Heart left ventricle (tissue), 16 donors: ENCODE measurements around the gene COQ6. TPM values are rescaled to one million over a fixed set of nuclear protein-coding genes. Genes with fewer than 3 reads are reported as not detected.

Source experiments
- ATAC-seq, 4 donors: fragments of 200-7000 bp; cut with Tn5 transposase; one replicate each; pipeline ENCODE4 v1.9.1; 2020 to 2022; ENCODE audit warnings: moderate library complexity in 4 of 4, mild to moderate bottlenecking in 3 of 4, moderate number of reproducible peaks in 1 of 4
- DNase-seq, 5 donors: peaks; one replicate each; pipeline ENCODE4 v3.0.0-alpha.2; 2020
- H3K27ac ChIP-seq, 12 donors: fragments of 200-600 bp; sonication (generic) in 4 of 12; one replicate each; pipeline versions ENCODE4 v1.5.0 to v1.8.0; 2016 to 2022; ENCODE audit warnings: mild to moderate bottlenecking in 2 of 12
- H3K27me3 ChIP-seq, 9 donors: fragments of 200-600 bp; sonication (generic) in 2 of 9; one replicate each; pipeline versions ENCODE4 v1.5.1 to v1.8.0; 2016 to 2022; ENCODE audit warnings: mild to moderate bottlenecking in 3 of 9
- H3K36me3 ChIP-seq, 9 donors: fragments of 200-600 bp; sonication (generic) in 2 of 9; one replicate each; pipeline versions ENCODE4 v1.5.0 to v1.8.0; 2018 to 2022; ENCODE audit warnings: mild to moderate bottlenecking in 2 of 9
- H3K4me1 ChIP-seq, 12 donors: fragments of 200-600 bp; sonication (generic) in 4 of 12; one replicate each; pipeline versions ENCODE4 v1.5.0 to v1.8.0; 2016 to 2022; ENCODE audit warnings: mild to moderate bottlenecking in 3 of 12
- H3K4me3 ChIP-seq, 12 donors: fragments of 200-600 bp; sonication (generic) in 4 of 12; one replicate each; pipeline versions ENCODE4 v1.5.0 to v1.8.0; 2017 to 2022; ENCODE audit warnings: mild to moderate bottlenecking in 9 of 12, moderate library complexity in 4 of 12
- H3K9me3 ChIP-seq, 12 donors: fragments of 200-600 bp; sonication (generic) in 4 of 12; one replicate each; pipeline versions ENCODE4 v1.5.0 to v1.8.0; 2016 to 2022; ENCODE audit warnings: mild to moderate bottlenecking in 1 of 12
- CTCF ChIP-seq, 12 donors: fragments of 200-600 bp; sonication (generic) in 4 of 12; IDR thresholded peaks; one replicate each; pipeline versions ENCODE4 v1.5.0 to v1.8.0; 2018 to 2022; ENCODE audit warnings: antibody characterized with exemption in 12 of 12, mild to moderate bottlenecking in 5 of 12
- POLR2A ChIP-seq, 2 donors: fragments of 450-650 bp; IDR thresholded peaks; one replicate each; pipeline ENCODE4 v1.6.1; 2017; ENCODE audit warnings: antibody characterized with exemption in 2 of 2, mild to moderate bottlenecking in 2 of 2, moderate library complexity in 2 of 2
- WGBS, 4 donors: extraction: QIAGEN DNeasy Blood & Tissue Kit in 2 of 4; methylation state at CpG; one replicate each; pipeline versions ENCODE4 v1.1.5 to v1.1.7; 2013 to 2018; 5-methylcytosine and 5-hydroxymethylcytosine counted together
- intact Hi-C, 10 donors: fragments of 100-400 bp; cut with DNase I; formaldehyde crosslinking; loops; one replicate each; pipeline versions ENCODE4 v1.11.1 to v1.14.2; 2022
- polyA plus RNA-seq, 2 donors: library from polyadenylated mRNA; stranded (reverse); fragments of 200-250 nt; gene quantifications; one replicate each; pipeline ENCODE4 v1.2.3, GENCODE V29; 2013
- total RNA-seq, 9 donors: library from RNA; depleted of rRNA in 2 of 9; stranded (reverse); fragments of >200 nt in 2 of 9; fragmentation: NEBNext Ultra II Directional in 3 of 9; extraction: Animal tissue kit (Norgen Biotek cat#: 25700) in 3 of 9; gene quantifications; one replicate each; pipeline versions ENCODE4 v1.1.0 to v1.2.4, GENCODE V29; 2016 to 2023
- donor health status: ischemic (EF 13 %, LVEDD 7.1; RV severe dilation, severe dysfunction).
- donor health status: healthy with polysubstance abuse.
- donor health status: DM: no; HTN: yes; CAD: no.
- donor health status: DM: no; HTN: no; CAD: no.
- donor health status: ischemic (EF 25% LVEDD 6.9; RV normal size, moderate dysfunction).
- donor health status: ischemic (EF 25% LVEDD 5.7; RV mildly dilated, moderate dysfunction).
- donor health status: healthy.
- donor health status: DM: yes; HTN: yes; CAD: no.
- donor health status: ischemic (EF 35%, LVEDD 5.7; RV mildly dilated, moderate dysfunction).
- donor health status: nonischemic (EF 11% LVEDD 7.7; RV severe dilation, severe dysfunction).
- donor health status: DM: yes; HTN: yes; CAD: no.
- donor health status: PGD.
- donor health status: ischemic (EF 29% LVEDD 5.4; RV normal size, mild dysfunction).
- donor health status: nonischemic (EF 23%, LVEDD 6.1; RV moderate dilation, normal function).

The COQ6 gene
- total and polyA plus RNA-seq, 11 donors: 30.4 to 115 (median 41.1) TPM

GRCh38 chr14:73958591-73958990 is 8.5 kb downstream of the COQ6 start:
- H3K4me3 ChIP-seq: no peak overlapping the region
- no peak for ATAC-seq
- H3K36me3 ChIP-seq: peaks cover 0 to 100% (median 98%) of the 10 kb centered on the region in 9 donors
- no peak for TF ChIP-seq POLR2A (IDR thresholded peaks at IDR 0.05)
- TF ChIP-seq CTCF (IDR thresholded peaks at IDR 0.05): no peak
- no peak for DNase-seq
- no peaks in the 10 kb centered on the region for H3K27me3 ChIP-seq
- no peaks in the 10 kb centered on the region for H3K9me3 ChIP-seq
- intact Hi-C loops: loop anchor here in 2 of 10 donors (10.0 kb wide), 1 partner anchor 56 kb away; the partner anchor contains the start of genes BBOF1 (in 2 of the 2) and ENTPD5 (in 2 of the 2)
- no peak overlapping the region for H3K27ac ChIP-seq
- no peaks in the 10 kb centered on the region for H3K4me1 ChIP-seq

- H3K27ac ChIP-seq: no peak overlapping the region
- H3K36me3 ChIP-seq: peaks cover 0 to 96% (median 89%) of the 10 kb centered on the region in 9 donors
- H3K27me3 ChIP-seq: no peaks in the 10 kb centered on the region
- H3K9me3 ChIP-seq: no peaks in the 10 kb centered on the region
- TF ChIP-seq POLR2A (IDR thresholded peaks at IDR 0.05) (no peak), CTCF (IDR thresholded peaks at IDR 0.05) (no peak)
- ATAC-seq: no peak
- intact Hi-C loops: no loop called here
- H3K4me1 ChIP-seq: no peaks in the 10 kb centered on the region
- DNase-seq: no peak
- WGBS, 4 donors: 90 to 95% (median 92%) methylated on average over 12 of the region's 12 CpGs
- H3K4me3 ChIP-seq: no peak overlapping the region
Measured at GRCh38 chr14:73961192-73961591, 11.1 kb downstream of the COQ6 start.

- Histone ChIP-seq H3K27ac (no peak overlapping the region), H3K4me3 (no peak overlapping the region), H3K4me1 (no peaks in the 10 kb centered on the region), H3K36me3 (peaks cover 0 to 93% (median 77%) of the 10 kb centered on the region in 9 donors), H3K9me3 (no peaks in the 10 kb centered on the region), H3K27me3 (no peaks in the 10 kb centered on the region)
- 84 to 96% (median 92%) methylated on average over 4 of the region's 4 CpGs for WGBS, 4 donors
- intact Hi-C loops: no loop called here
- TF ChIP-seq POLR2A (IDR thresholded peaks at IDR 0.05): no peak
- TF ChIP-seq CTCF (IDR thresholded peaks at IDR 0.05): no peak
- ATAC-seq (no peak), DNase-seq (no peak)
Measured at GRCh38 chr14:73965216-73965615, 15.1 kb downstream of the COQ6 start.

GRCh38 chr14:73968885-73969284 is 18.8 kb downstream of the COQ6 start:
- H3K27ac ChIP-seq: no peak overlapping the region
- no peaks in the 10 kb centered on the region for H3K9me3 ChIP-seq
- peaks cover 0 to 8% (median 0%) of the 10 kb centered on the region in 12 donors for H3K4me1 ChIP-seq
- DNase-seq (no peak), ATAC-seq (no peak)
- H3K27me3 ChIP-seq: no peaks in the 10 kb centered on the region
- TF ChIP-seq POLR2A (IDR thresholded peaks at IDR 0.05): no peak
- TF ChIP-seq CTCF (IDR thresholded peaks at IDR 0.05): no peak
- intact Hi-C loops: no loop called here
- 73 to 98% (median 96%) methylated on average over 2 of the region's 2 CpGs for WGBS, 4 donors
- no peak overlapping the region for H3K4me3 ChIP-seq
- H3K36me3 ChIP-seq: peaks cover 0 to 92% (median 61%) of the 10 kb centered on the region in 9 donors
